Epithelial cell of proximal tubule (primary cell): ENCODE results near the gene CFAP251. TPM values are rescaled to one million over a fixed set of nuclear protein-coding genes. Genes with fewer than 3 reads are reported as not detected.

Source experiments
- DNase-seq: peaks from one replicate; pipeline ENCODE4 v3.0.0-alpha.2; 2011; ENCODE audit warnings: low read depth
- H3K4me3 ChIP-seq: 2 replicates; pipeline ENCODE4 v1.5.1; 2011; ENCODE audit warnings: low read depth, mild to moderate bottlenecking, low read length
- CTCF ChIP-seq: conservative IDR thresholded peaks from 2 replicates; pipeline ENCODE4 v1.5.1; 2012; ENCODE audit warnings: low read depth, mild to moderate bottlenecking, low read length
- total RNA-seq: library from RNA; depleted of rRNA; stranded (reverse); fragments of >200 nt; gene quantifications from 2 replicates; pipeline ENCODE4 v1.2.3, GENCODE V29; 2015

The CFAP251 gene
- total RNA-seq, 1 donor from 2014 or later = 4.6 TPM

- no peak for DNase-seq
- TF ChIP-seq CTCF = no peak
- H3K4me3 ChIP-seq = peak overlapping the region; percentile 71
Measured at GRCh38 chr12:122023339-122024131, 105.1 kb downstream of the CFAP251 start.

- TF ChIP-seq CTCF = no peak
- DNase-seq = peak; percentile 81
- H3K4me3 ChIP-seq = peak overlapping the region; percentile 71
Measured at GRCh38 chr12:122024132-122024785, 105.9 kb downstream of the CFAP251 start.

GRCh38 chr12:122026706-122027333, 108.4 kb downstream of the CFAP251 start:
- DNase-seq = no peak
- no peak for TF ChIP-seq CTCF
- H3K4me3 ChIP-seq = no peak overlapping the region

GRCh38 chr12:122028165-122028904, 109.9 kb downstream of the CFAP251 start:
- H3K4me3 ChIP-seq = no peak overlapping the region
- no peak for DNase-seq
- no peak for TF ChIP-seq CTCF

GRCh38 chr12:122028905-122029560, 110.6 kb downstream of the CFAP251 start:
- DNase-seq = no peak
- peak; percentile 13 for TF ChIP-seq CTCF
- H3K4me3 ChIP-seq = no peak overlapping the region
